Measurements from ENCODE around the gene DNAI4.

- TF ChIP-seq POLR2A (IDR thresholded peaks at IDR 0.05), result peak in 1 of 2 donors; percentile 36
- TF ChIP-seq, protein P1, sequence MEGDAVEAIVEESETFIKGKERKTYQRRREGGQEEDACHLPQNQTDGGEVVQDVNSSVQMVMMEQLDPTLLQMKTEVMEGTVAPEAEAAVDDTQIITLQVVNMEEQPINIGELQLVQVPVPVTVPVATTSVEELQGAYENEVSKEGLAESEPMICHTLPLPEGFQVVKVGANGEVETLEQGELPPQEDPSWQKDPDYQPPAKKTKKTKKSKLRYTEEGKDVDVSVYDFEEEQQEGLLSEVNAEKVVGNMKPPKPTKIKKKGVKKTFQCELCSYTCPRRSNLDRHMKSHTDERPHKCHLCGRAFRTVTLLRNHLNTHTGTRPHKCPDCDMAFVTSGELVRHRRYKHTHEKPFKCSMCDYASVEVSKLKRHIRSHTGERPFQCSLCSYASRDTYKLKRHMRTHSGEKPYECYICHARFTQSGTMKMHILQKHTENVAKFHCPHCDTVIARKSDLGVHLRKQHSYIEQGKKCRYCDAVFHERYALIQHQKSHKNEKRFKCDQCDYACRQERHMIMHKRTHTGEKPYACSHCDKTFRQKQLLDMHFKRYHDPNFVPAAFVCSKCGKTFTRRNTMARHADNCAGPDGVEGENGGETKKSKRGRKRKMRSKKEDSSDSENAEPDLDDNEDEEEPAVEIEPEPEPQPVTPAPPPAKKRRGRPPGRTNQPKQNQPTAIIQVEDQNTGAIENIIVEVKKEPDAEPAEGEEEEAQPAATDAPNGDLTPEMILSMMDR (IDR thresholded peaks at IDR 0.05), result no peak
Observed at GRCh38 chr1:66933887-66934700, 9.4 kb upstream of the DNAI4 start.
